ENCODE measurements around the gene BHMT2.

The BHMT2 gene

GRCh38 chr5:79124607-79125006 lies 55.0 kb downstream of the BHMT2 start:
- DNase-seq, result no peak

- DNase-seq, result no peak
These were observed 61.2 kb downstream of the BHMT2 start for GRCh38 chr5:79130781-79131180.

GRCh38 chr5:79133121-79133656 lies 63.6 kb downstream of the BHMT2 start:
- no peak for DNase-seq

- DNase-seq, result peak; percentile 26
These were observed 64.3 kb downstream of the BHMT2 start for GRCh38 chr5:79133657-79134451.

- no peak for DNase-seq
These were observed 66.4 kb downstream of the BHMT2 start for GRCh38 chr5:79135790-79136553.

GRCh38 chr5:79136618-79137017 lies 67.1 kb downstream of the BHMT2 start:
- no peak for DNase-seq

Measured in effector CD8-positive, alpha-beta T cell (primary cell).